H9 (cell line): Measurements from ENCODE around the gene XRN1. TPM values are rescaled to one million over a fixed set of nuclear protein-coding genes. Genes with fewer than 3 reads are reported as not detected.

Experiments
- DNase-seq: peaks from one replicate; pipeline ENCODE4 v3.0.0-alpha.2; 2017
- H2AFZ ChIP-seq: one replicate; pipeline ENCODE4 v1.6.1; 2013; ENCODE audit warnings: mild to moderate bottlenecking, low read length, control low read depth, moderate library complexity
- H2AK5ac ChIP-seq: 2 replicates; pipeline ENCODE4 v1.6.1; 2013; ENCODE audit warnings: low read length, control low read depth, mixed read lengths; ENCODE audit not compliant: insufficient read length
- H2BK120ac ChIP-seq: one replicate; pipeline ENCODE4 v1.6.1; 2013; ENCODE audit warnings: low read depth, mild to moderate bottlenecking, low read length, control low read depth, inconsistent platforms; ENCODE audit not compliant: poor library complexity, severe bottlenecking
- H2BK12ac ChIP-seq: 2 replicates; pipeline ENCODE4 v1.6.1; 2013; ENCODE audit warnings: low read length, control low read depth, mixed read lengths, low read depth; ENCODE audit not compliant: insufficient read length
- H2BK15ac ChIP-seq: 2 replicates; pipeline ENCODE4 v1.6.1; 2013; ENCODE audit warnings: low read depth, low read length, control low read depth
- H2BK20ac ChIP-seq: one replicate; pipeline ENCODE4 v1.6.1; 2013; ENCODE audit warnings: low read depth, mild to moderate bottlenecking, low read length, control low read depth, inconsistent platforms; ENCODE audit not compliant: poor library complexity, severe bottlenecking
- H2BK5ac ChIP-seq: 2 replicates; pipeline ENCODE4 v1.6.1; 2013; ENCODE audit warnings: low read length, control low read depth, mixed read lengths; ENCODE audit not compliant: insufficient read length
- H3K14ac ChIP-seq: 2 replicates; pipeline ENCODE4 v1.6.1; 2013; ENCODE audit warnings: low read length, control low read depth; ENCODE audit not compliant: insufficient read depth
- H3K18ac ChIP-seq: 2 replicates; pipeline ENCODE4 v1.6.1; 2013; ENCODE audit warnings: low read depth, mild to moderate bottlenecking, mixed read lengths, low read length, control low read depth; ENCODE audit not compliant: insufficient read length
- H3K23ac ChIP-seq: 2 replicates; pipeline ENCODE4 v1.6.1; 2013; ENCODE audit warnings: low read length, control low read depth, mixed read lengths, low read depth; ENCODE audit not compliant: insufficient read length
- H3K23me2 ChIP-seq: 2 replicates; pipeline ENCODE4 v1.6.1; 2013; ENCODE audit warnings: low read depth, mild to moderate bottlenecking, mixed read lengths, low read length, control low read depth; ENCODE audit not compliant: insufficient read length, poor library complexity, severe bottlenecking
- H3K27ac ChIP-seq: 2 replicates; pipeline ENCODE4 v1.5.1; 2013; ENCODE audit warnings: low read length, control low read depth, mixed read lengths, low read depth; ENCODE audit not compliant: insufficient read length
- H3K27me3 ChIP-seq: 2 replicates; pipeline ENCODE4 v1.6.1; 2013; ENCODE audit warnings: low read length, control low read depth, inconsistent platforms; ENCODE audit not compliant: insufficient read depth
- H3K4ac ChIP-seq: 2 replicates; pipeline ENCODE4 v1.6.1; 2013; ENCODE audit warnings: low read depth, mild to moderate bottlenecking, control low read depth, inconsistent platforms, low read length, moderate library complexity
- H3K4me1 ChIP-seq: 2 replicates; pipeline ENCODE4 v1.6.1; 2013; ENCODE audit warnings: low read length, control low read depth, inconsistent platforms; ENCODE audit not compliant: insufficient read depth
- H3K4me2 ChIP-seq: 2 replicates; pipeline ENCODE4 v1.6.1; 2013; ENCODE audit warnings: low read length, control low read depth, mixed read lengths; ENCODE audit not compliant: insufficient read length, insufficient read depth
- H3K56ac ChIP-seq: 2 replicates; pipeline ENCODE4 v1.6.1; 2013; ENCODE audit warnings: low read depth, mild to moderate bottlenecking, mixed read lengths, low read length, control low read depth; ENCODE audit not compliant: insufficient read length
- H3K79me1 ChIP-seq: 2 replicates; pipeline ENCODE4 v1.6.1; 2013; ENCODE audit warnings: low read depth, mild to moderate bottlenecking, moderate library complexity, low read length, control low read depth, inconsistent platforms; ENCODE audit not compliant: insufficient read depth, poor library complexity, severe bottlenecking
- H3K79me2 ChIP-seq: 2 replicates; pipeline ENCODE4 v1.6.1; 2013; ENCODE audit warnings: low read length, control low read depth, inconsistent platforms; ENCODE audit not compliant: insufficient read depth
- H3K9ac ChIP-seq: 2 replicates; pipeline ENCODE4 v1.6.1; 2013; ENCODE audit warnings: low read length, control low read depth, mixed read lengths; ENCODE audit not compliant: insufficient read length; ENCODE audit errors: extremely low read depth
- H3K9me3 ChIP-seq: one replicate; pipeline ENCODE4 v1.6.1; 2013; ENCODE audit warnings: low read depth, low read length, inconsistent platforms; ENCODE audit not compliant: control insufficient read depth
- H3T11ph ChIP-seq: one replicate; pipeline ENCODE4 v1.6.1; 2013; ENCODE audit warnings: mild to moderate bottlenecking, low read length, control low read depth, inconsistent platforms
- H4K20me1 ChIP-seq: one replicate; pipeline ENCODE4 v1.6.1; 2013; ENCODE audit not compliant: control insufficient read depth, insufficient read length, insufficient read depth
- H4K5ac ChIP-seq: 2 replicates; pipeline ENCODE4 v1.6.1; 2013; ENCODE audit warnings: low read depth, mild to moderate bottlenecking, mixed read lengths, low read length, control low read depth; ENCODE audit not compliant: insufficient read length
- H4K8ac ChIP-seq: replicated peaks from 2 replicates; pipeline ENCODE4 v1.6.1; 2013; ENCODE audit warnings: low read length, control low read depth, mixed read lengths, low read depth; ENCODE audit not compliant: insufficient read length
- H4K91ac ChIP-seq: 2 replicates; pipeline ENCODE4 v1.6.1; 2013; ENCODE audit warnings: low read depth, mild to moderate bottlenecking, moderate library complexity, mixed read lengths, low read length, control low read depth; ENCODE audit not compliant: insufficient read length
- H3K27ac Mint-ChIP-seq, 3 experiments: 2 replicates in 2 of 3; 3 replicates in 1 of 3; pipeline ENCODE4 v1.8.0; 2020 to 2021; ENCODE audit warnings: mixed read lengths in 3 of 3, mild to moderate bottlenecking in 1 of 3, moderate library complexity in 1 of 3
- H3K27me3 Mint-ChIP-seq: 2 replicates; pipeline ENCODE4 v1.8.0; 2021; ENCODE audit warnings: low read depth, mild to moderate bottlenecking, moderate library complexity, mixed read lengths
- H3K36me3 Mint-ChIP-seq, 3 experiments: 2 replicates in 2 of 3; 3 replicates in 1 of 3; pipeline ENCODE4 v1.8.0; 2020 to 2021; ENCODE audit warnings: low read depth in 3 of 3, mixed read lengths in 3 of 3; ENCODE audit not compliant: insufficient read depth in 1 of 3
- H3K4me1 Mint-ChIP-seq, 2 experiments: 2 replicates each; pipeline ENCODE4 v1.8.0; 2020; ENCODE audit warnings: mixed read lengths in 2 of 2
- H3K4me3 Mint-ChIP-seq, 2 experiments: 2 replicates in 1 of 2; 3 replicates in 1 of 2; pipeline ENCODE4 v1.8.0; 2020 to 2021; ENCODE audit warnings: mild to moderate bottlenecking in 2 of 2, mixed read lengths in 2 of 2, moderate library complexity in 1 of 2
- H3K9me3 Mint-ChIP-seq, 2 experiments: 2 replicates in 1 of 2; 3 replicates in 1 of 2; pipeline ENCODE4 v1.8.0; 2020; ENCODE audit warnings: mild to moderate bottlenecking in 2 of 2, mixed read lengths in 2 of 2, moderate library complexity in 1 of 2
- CTCF ChIP-seq: fragments of 200-600 bp; sonication (generic); conservative IDR thresholded peaks from 3 replicates; pipeline ENCODE4 v1.8.0; 2021; ENCODE audit warnings: antibody characterized with exemption, mild to moderate bottlenecking
- WGBS: extraction: QIAGEN DNeasy Blood & Tissue Kit; methylation state at CpG from one replicate; pipeline ENCODE4 v1.1.7; 2013; ENCODE audit warnings: missing lambda C conversion rate, low lambda C conversion rate, mixed read lengths; ENCODE audit not compliant: insufficient read length; ENCODE audit errors: extremely low coverage; 5-methylcytosine and 5-hydroxymethylcytosine counted together
- total RNA-seq: library from RNA; stranded (reverse); gene quantifications from 2 replicates; pipeline ENCODE4 v1.2.1, GENCODE V29; 2021

XRN1 gene
- total RNA-seq, 1 experiment from 2014 or later: 15.0 TPM

DNA sequence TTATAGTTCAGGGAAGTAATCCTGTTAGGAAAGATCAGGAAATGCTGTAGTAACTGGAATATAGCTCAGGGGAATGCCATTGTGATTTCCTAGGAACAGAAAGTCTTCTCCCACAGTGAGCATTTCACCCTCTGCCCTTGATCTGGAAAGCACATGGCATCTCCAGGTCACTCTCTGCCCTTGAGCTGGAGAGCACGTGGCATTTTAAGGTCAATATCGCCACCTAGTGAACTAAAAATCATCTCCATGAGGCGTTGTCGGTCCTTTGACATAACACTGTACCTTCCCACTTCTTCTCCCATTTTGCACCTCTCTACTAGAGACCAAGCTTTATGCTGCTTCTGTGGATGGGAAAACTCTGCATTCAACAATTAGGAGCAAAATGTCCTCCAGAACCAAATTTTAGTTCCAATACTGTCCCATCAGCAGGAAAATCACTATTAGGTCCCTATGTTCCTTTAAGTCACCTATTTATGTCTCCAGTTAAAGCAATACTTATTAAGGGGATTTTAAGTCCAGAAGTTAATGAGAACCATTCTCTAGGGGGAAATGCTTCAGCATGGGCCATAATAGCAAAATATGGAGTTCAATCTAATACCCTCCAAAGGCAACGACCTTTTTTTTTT lies 167.8 kb downstream of the XRN1 start:
- Histone ChIP-seq H3K27ac (no peak overlapping the region), H2BK15ac (no peak overlapping the region), H4K91ac (no peak overlapping the region), H3K9me3 (no peaks in the 10 kb centered on the region), H3K4me1 (no peaks in the 10 kb centered on the region), H3K14ac (no peak overlapping the region), H3K27me3 (no peaks in the 10 kb centered on the region), H3K18ac (no peak overlapping the region), H3K9ac (no peak overlapping the region), H4K5ac (no peak overlapping the region), H2BK12ac (no peak overlapping the region), H3K23me2 (no peaks in the 10 kb centered on the region), H3T11ph (no peak overlapping the region), H3K4ac (no peak overlapping the region), H3K23ac (no peak overlapping the region), H3K79me1 (no peaks in the 10 kb centered on the region), H2BK120ac (no peak overlapping the region), H2BK5ac (no peak overlapping the region), H4K8ac (no peak overlapping the region), H4K20me1 (no peaks in the 10 kb centered on the region), H3K4me2 (no peak overlapping the region), H3K56ac (no peak overlapping the region), H2AFZ (no peak overlapping the region), H3K79me2 (no peaks in the 10 kb centered on the region), H2BK20ac (no peak overlapping the region), H2AK5ac (no peak overlapping the region)
- peaks cover 11% of the 10 kb centered on the region for H3K27me3 Mint-ChIP-seq
- H3K4me3 Mint-ChIP-seq: no peak overlapping the region
- no peak overlapping the region for H3K27ac Mint-ChIP-seq
- no CpG with 5 or more reads among the region's 5 CpGs for WGBS
- DNase-seq: peak; percentile 56
- peak; percentile 82 for TF ChIP-seq CTCF
- peaks cover 17 to 20% of the 10 kb centered on the region in 2 experiments for H3K9me3 Mint-ChIP-seq
- H3K4me1 Mint-ChIP-seq: peaks cover 0 to 3% of the 10 kb centered on the region in 2 experiments; a peak in 1 of 4 replicates
- peaks cover 3 to 17% (median 5%) of the 10 kb centered on the region in 3 experiments; a peak in 4 of 7 replicates for H3K36me3 Mint-ChIP-seq
